NCI-H460 (cell line): ENCODE data around the gene IFNA1. TPM values are rescaled to one million over a fixed set of nuclear protein-coding genes. Genes with fewer than 3 reads are reported as not detected.
"Not testable (repeated sequence)": the region's sequence is repeated elsewhere in the genome, so short reads cannot be mapped to it uniquely, and the experiment has no call there.

Source experiments
- DNase-seq: peaks from one replicate; pipeline ENCODE4 v3.0.0-alpha.2; 2016; ENCODE audit warnings: low read depth; ENCODE audit errors: extremely low read depth
- total RNA-seq: library from RNA; depleted of rRNA; stranded (reverse); fragments of >200 nt; shearing (Covaris generic); gene quantifications from 2 replicates; pipeline ENCODE4 v1.2.3, GENCODE V29; 2014; rRNA removed

IFNA1 gene
- total RNA-seq, 1 experiment from 2014 or later, result not detected

- no peak for DNase-seq
Observed at GRCh38 chr9:21443849-21444625, 3.8 kb downstream of the IFNA1 start.

- DNase-seq, result not testable (repeated sequence)
Observed at GRCh38 chr9:21449312-21449711, 9.1 kb downstream of the IFNA1 start.

- no peak for DNase-seq
Observed at GRCh38 chr9:21450733-21451394, 10.6 kb downstream of the IFNA1 start.

- no peak for DNase-seq
Observed at GRCh38 chr9:21452681-21453080, 12.4 kb downstream of the IFNA1 start.

- DNase-seq, result no peak
Observed at GRCh38 chr9:21454149-21454548, 13.9 kb downstream of the IFNA1 start.

GRCh38 chr9:21455320-21455719 is 15.1 kb downstream of the IFNA1 start:
- peak; percentile 22 for DNase-seq

GRCh38 chr9:21461377-21461776 is 21.1 kb downstream of the IFNA1 start:
- no peak for DNase-seq

GRCh38 chr9:21465138-21465537 is 24.9 kb downstream of the IFNA1 start:
- DNase-seq, result no peak

GRCh38 chr9:21465859-21466518 is 25.8 kb downstream of the IFNA1 start:
- peak; percentile 57 for DNase-seq

GRCh38 chr9:21470126-21470525 is 29.9 kb downstream of the IFNA1 start:
- no peak for DNase-seq

GRCh38 chr9:21473236-21473635 is 33.0 kb downstream of the IFNA1 start:
- DNase-seq, result no peak

GRCh38 chr9:21477466-21477865 is 37.2 kb downstream of the IFNA1 start:
- no peak for DNase-seq

GRCh38 chr9:21479152-21479702 is 39.0 kb downstream of the IFNA1 start:
- DNase-seq, result no peak

GRCh38 chr9:21481470-21482056 is 41.3 kb downstream of the IFNA1 start:
- no peak for DNase-seq

- DNase-seq, result no peak
Observed at GRCh38 chr9:21482213-21482612, 42.0 kb downstream of the IFNA1 start, which contains the start of gene IFNE. TSS of gene IFNE (minus strand) at chr9:21482313. CDS start at chr9:21481694, 619 bp downstream.

Other genes with a start within 250 kb of the IFNA1 start
- gene IFNA7, start 238.2 kb upstream of the IFNA1 start, total RNA-seq, result not detected in 2 replicates
- gene IFNA10, start 233.3 kb upstream of the IFNA1 start, total RNA-seq, result not detected in 2 replicates
- gene IFNA16, start 223.1 kb upstream of the IFNA1 start, total RNA-seq, result not detected in 2 replicates
- gene IFNA17, start 212.2 kb upstream of the IFNA1 start, total RNA-seq, result not detected in 2 replicates
- not detected in 2 replicates for gene IFNA14, start 200.4 kb upstream of the IFNA1 start, total RNA-seq
- gene IFNA5, start 135.1 kb upstream of the IFNA1 start, total RNA-seq, result not detected in 2 replicates
- 19.0 and 23.6 TPM in 2 replicates for gene KLHL9, start 105.0 kb upstream of the IFNA1 start, total RNA-seq
- not detected in 2 replicates for gene IFNA6, start 89.6 kb upstream of the IFNA1 start, total RNA-seq
- not detected in 2 replicates for gene IFNA13, start 72.4 kb upstream of the IFNA1 start, total RNA-seq
- gene IFNA2, start 55.0 kb upstream of the IFNA1 start, total RNA-seq, result not detected in 2 replicates
- not detected in 2 replicates for gene IFNA8, start 31.3 kb upstream of the IFNA1 start, total RNA-seq
- 0.38 and 0.87 TPM in 2 replicates for gene IFNE, start 41.9 kb downstream of the IFNA1 start, total RNA-seq